Body of pancreas (tissue), 4 donors: Measurements from ENCODE around the gene PRMT3.

ENCODE experiments used
- POLR2A ChIP-seq, 3 donors: fragments of 450-650 bp; IDR thresholded peaks; one replicate each; pipeline ENCODE4 v1.6.1; 2016; ENCODE audit warnings: antibody characterized with exemption in 3 of 3, mild to moderate bottlenecking in 2 of 3
- TF ChIP-seq, protein P1 (sequence below), 7 experiments: fragments of 450-650 bp in 4 of 7; fragments of 200-600 bp in 3 of 7; sonication (generic) in 3 of 7; IDR thresholded peaks; one replicate each; pipeline ENCODE4 v1.5.1; 2016 to 2019; ENCODE audit warnings: antibody characterized with exemption in 7 of 7

DNA sequence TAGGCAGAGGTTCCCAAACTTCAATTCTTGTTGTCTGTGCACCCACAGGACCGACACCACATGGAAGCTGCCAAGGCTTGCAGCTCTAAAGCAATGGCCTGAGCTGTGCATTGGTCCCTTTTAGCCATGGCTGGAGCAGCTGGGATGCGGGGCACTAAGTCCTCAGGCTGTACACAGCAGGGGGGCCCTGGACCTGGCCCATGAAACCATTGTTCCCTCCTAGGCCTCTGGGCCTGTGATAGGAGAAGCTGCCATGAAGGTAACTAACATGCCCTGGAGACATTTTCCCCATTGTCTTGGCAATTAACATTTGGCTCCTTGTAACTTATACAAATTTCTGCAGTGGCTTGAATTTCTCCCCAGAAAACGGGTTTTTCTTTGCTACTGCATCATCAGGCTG, 168.3 kb downstream of the PRMT3 start:
- TF ChIP-seq, protein P1, sequence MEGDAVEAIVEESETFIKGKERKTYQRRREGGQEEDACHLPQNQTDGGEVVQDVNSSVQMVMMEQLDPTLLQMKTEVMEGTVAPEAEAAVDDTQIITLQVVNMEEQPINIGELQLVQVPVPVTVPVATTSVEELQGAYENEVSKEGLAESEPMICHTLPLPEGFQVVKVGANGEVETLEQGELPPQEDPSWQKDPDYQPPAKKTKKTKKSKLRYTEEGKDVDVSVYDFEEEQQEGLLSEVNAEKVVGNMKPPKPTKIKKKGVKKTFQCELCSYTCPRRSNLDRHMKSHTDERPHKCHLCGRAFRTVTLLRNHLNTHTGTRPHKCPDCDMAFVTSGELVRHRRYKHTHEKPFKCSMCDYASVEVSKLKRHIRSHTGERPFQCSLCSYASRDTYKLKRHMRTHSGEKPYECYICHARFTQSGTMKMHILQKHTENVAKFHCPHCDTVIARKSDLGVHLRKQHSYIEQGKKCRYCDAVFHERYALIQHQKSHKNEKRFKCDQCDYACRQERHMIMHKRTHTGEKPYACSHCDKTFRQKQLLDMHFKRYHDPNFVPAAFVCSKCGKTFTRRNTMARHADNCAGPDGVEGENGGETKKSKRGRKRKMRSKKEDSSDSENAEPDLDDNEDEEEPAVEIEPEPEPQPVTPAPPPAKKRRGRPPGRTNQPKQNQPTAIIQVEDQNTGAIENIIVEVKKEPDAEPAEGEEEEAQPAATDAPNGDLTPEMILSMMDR (IDR thresholded peaks at IDR 0.05) = no peak
- TF ChIP-seq POLR2A (IDR thresholded peaks at IDR 0.05) = no peak
